RPMI8226 (cell line): ENCODE data around the gene MROH2A.

Experiments
- DNase-seq: peaks from one replicate; pipeline ENCODE4 v3.0.0-alpha.2; 2015

MROH2A gene

DNA sequence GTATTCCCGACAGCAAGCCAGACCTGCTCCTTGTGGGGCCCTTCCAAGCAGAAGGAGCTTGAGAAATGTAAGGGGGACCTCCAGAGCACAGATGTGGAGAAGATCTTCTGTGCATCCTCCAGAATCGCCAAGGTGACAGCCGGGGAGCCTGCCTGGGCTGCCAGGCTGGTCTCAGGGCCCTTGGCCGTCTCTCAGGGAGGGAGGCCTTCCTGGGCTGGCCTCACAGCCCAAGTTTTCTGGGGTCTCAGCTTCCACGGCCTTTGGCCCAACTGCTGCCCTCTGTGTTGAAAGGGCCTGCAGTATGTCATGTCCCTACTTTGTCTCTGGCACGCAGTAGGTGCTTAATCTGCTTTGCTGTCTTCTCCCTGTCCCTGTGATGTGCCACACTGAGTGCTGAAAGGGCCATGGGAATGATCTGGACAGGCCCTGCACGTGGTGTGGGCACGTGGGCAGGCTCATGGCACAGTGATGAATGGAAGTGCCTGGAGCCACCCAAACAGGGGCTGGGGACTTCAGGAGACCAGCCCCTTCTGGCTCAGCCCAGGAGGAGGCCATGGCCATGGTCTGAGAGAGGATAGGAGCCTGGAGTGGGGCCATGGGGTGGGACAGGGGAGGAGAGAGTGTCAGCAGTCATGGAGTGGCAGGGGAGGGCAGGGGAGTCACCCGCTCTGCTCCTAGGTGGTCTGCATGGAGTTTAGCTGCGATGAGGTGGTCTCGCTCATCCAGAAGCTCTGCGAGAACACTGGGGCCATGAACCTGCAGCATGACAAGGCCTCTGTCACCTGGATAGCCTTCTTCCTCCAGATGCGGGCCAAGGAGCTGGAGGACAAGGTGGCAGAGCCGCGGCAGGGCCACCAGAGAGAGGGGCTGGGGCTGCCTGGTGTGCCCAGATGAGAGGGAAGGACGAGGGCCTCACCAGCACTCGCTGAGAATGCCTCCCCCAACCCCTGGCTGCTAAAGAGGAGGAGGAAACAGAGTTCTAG, 40.8 kb downstream of the MROH2A start:
- DNase-seq, result no peak

- no peak for DNase-seq
Measured at GRCh38 chr2:233819884-233820773, 42.0 kb downstream of the MROH2A start.

GRCh38 chr2:233820774-233821105, 42.6 kb downstream of the MROH2A start:
- DNase-seq, result no peak

GRCh38 chr2:233821196-233821595, 43.1 kb downstream of the MROH2A start:
- DNase-seq, result no peak

GRCh38 chr2:233821709-233822100, 43.6 kb downstream of the MROH2A start:
- no peak for DNase-seq

DNA sequence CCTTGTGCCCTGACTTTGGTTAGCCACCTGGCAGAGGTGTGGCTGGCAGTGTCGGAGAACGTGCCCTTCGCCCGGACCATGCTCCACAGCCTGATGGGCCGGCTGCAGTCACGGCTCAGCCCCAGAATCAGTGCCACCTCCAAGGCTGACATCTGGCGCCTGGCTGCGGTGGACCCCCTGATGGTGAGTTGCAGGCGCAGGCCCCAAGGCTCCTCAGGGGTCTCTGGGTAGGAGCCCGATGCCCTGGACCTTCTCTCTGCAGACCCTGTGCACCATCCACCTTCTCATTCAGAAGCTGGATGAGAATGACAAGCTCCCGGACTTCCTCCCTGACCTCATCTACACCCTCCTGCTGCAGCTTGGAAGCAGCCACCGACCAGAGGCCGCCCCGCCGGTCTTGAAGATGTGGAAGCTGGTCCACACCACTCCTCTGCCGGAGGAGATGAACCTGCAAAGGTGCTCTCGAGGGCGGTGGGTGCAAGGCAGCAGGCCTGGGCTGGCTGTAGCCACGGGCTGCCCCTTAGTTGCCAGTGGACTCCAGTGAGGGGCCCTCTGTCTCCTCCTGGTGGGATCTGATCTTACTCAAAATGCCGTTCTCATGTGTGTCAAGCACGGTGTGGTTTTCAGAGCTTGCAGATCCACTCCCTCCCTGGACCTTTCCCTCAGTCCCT, 44.1 kb downstream of the MROH2A start:
- DNase-seq, result no peak

DNA sequence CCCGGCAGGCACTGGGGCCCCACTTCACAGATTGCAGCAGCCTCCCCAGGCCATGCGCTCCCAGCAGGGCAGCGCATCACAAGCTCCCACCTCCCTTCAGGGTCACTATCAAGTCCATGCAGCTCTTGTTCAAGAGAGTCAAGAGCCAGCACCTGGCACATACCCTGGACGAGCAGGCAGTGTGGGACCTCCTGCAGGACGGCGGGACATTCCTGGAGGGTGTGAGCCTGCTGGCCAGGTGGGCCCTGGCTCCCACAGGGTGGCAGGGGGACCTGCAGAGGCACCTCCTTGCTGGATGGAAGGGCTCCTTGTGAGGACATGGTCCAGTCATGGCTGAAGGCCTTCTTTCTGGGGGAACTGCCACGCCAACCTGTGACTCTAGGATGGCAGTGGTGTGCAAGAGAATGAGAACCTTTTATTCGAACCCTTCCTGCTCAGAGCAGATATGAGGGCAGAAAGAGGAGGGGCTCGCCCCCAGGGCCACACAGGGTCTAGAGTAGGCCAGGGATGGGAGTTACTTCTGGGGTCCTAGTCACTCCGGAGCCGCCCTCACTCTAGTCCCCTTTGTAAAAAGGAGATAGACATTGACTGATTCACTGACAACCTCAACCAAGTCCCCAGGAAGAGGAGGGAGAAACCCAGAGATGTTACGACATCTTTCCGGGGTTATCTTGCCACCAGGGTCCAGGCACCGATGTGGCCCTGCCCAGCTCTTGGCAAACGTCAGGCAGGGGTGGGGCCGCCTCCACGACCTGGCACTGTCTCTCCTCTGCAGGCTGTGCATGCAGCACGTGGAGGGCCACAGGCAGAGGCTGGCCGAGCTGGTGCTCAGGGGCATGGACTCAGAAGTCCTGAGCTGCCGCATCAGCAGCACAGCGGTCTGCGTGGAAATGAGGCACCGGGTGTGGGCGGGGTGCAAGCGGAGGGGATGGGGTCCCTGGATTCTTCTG, 44.9 kb downstream of the MROH2A start:
- DNase-seq, result no peak

GRCh38 chr2:233823731-233824121, 45.6 kb downstream of the MROH2A start:
- no peak for DNase-seq

DNA sequence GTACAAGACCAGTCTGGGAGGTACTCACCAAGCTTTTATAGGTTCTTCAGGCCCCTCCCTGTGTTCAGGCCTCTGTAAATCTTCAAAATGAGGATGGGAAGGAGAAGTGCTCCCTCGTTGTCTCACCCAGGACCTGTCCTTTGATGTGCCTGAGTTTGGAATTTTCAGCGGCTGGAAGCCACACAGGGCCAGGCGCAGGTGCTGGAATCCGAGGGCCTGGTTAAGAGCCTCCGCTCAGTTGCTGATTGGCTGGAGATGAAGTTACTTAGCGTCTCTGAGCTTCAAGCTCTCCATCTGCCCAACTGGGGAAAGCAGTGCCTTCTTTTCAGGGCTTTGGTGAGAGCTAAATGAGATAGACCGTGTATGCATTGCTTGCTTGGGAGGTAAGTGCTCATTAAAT, 46.2 kb downstream of the MROH2A start:
- no peak for DNase-seq

DNA sequence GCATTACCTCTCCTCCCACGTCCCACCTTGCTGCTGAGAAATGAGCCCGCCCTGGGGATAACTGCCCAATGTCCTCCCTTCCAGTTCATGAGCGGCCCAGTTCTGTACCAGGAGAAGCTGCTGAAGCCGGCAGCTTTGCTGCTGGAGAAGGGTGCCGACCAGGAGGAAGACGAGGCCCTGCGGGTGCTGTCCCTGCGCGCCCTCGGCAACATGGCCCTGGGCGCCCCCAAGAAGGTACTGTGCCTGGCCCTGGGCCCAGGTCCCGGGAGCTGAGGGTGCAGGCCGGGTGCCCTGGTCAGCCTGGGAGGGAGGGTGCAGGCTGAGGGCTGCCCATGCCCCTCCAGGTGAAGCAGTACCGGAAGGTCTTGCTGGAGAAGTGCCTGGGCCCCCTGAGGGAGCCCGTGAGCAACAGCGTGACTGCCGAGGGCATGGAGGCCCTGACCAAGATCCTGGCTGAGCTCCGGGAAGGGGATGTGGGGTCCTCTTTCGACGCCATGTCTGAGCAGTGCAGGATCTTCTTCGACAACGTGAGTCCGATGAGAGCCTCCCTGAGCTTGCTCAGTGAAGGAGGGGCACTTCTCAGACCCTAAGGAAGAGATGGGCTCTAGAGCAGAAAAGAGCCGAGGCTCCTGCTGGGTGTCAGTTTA, 50.5 kb downstream of the MROH2A start:
- DNase-seq, result no peak

- no peak for DNase-seq
Measured at GRCh38 chr2:233829193-233830110, 51.3 kb downstream of the MROH2A start.

DNA sequence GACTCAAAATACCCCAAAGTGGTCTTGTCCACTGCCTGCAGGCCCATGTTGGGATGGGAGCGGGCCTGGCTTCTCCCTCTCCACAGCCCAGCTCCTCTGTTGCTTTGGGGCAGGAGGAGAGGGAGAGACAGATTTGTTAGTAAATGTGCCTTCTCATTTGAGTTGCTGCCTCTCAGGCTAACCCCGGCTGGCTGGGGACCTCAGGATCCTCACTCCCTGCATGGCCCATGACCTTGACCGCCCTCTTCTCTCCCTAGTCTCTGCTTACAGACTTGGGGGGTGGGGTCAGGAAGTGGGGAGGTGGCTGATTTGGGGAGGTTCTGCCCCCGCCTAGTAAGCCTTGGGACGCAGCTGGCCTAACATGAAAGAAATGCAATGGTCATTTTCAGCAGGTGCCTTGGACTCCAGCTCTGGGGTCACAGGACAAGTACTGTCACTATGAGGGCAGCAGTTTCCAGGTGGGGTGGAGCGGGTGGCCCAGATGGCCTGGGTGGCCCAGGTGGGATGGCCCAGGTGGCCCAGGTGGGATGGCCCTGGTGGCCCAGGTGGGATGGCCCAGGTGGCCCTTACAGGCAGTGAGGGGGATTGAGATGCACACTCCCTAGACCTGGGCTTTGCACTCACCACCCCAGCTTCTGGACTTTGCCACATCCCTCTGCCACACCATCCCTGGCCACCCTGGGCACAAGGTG, 52.1 kb downstream of the MROH2A start:
- no peak for DNase-seq

DNA sequence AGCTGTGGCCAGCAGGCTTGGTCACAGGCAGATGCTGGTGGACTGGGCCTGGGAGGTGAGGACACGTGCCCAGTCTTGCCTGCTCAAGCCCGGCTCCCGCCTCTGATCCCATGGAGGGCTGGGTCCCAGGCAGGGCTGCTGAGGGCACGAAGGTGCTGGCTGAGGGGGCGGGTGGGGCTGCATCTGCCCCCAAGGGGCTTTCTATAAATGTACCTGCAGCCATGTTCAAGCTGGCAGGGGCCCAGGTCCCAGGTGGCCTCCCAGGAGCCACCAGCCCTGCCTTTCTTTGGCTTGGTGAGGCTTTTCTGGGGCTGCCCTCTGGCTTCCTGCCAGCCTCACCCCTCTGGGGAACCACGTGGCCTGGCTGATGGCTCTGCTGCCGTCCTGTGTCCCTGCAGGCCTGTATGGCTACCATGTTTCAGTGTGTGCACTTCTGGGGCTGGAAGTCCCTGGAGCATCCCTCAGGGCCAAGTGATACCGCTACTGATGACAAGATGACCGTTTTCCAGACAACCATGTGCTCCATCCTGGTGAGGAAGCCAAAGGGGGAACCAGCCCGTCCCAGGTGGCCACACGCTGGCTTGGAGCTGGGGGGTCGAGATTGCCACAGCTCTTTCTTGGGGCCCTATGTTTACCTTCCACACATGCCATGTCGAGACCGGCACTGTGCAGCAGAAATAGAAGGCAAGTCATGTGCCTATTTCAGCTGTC, 53.0 kb downstream of the MROH2A start:
- peak; percentile 69 for DNase-seq

- no peak for DNase-seq
Measured at GRCh38 chr2:233831861-233832260, 53.7 kb downstream of the MROH2A start.

DNA sequence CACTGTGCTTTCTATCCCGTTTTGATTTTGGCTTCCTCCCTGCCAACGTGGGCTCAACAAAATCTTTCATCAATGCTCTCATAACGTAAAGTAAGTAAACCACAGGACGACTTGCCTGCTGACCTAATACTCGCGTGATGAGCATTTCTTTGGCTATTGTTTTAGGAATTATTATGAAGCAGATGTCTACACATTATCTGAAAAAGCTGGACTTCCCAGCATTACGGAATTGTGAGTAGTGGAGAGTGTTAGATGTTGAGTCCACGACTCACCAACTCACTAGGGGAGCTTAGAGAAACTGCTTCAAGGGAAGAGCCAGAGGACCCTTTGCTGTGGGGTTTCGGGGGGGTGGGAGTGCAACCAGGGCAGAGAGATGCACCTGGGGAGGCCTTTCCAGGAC, 54.3 kb downstream of the MROH2A start:
- DNase-seq, result no peak

- DNase-seq, result no peak
Measured at GRCh38 chr2:233832869-233833311, 54.8 kb downstream of the MROH2A start.

- DNase-seq, result no peak
Measured at GRCh38 chr2:233833345-233833744, 55.2 kb downstream of the MROH2A start.

DNA sequence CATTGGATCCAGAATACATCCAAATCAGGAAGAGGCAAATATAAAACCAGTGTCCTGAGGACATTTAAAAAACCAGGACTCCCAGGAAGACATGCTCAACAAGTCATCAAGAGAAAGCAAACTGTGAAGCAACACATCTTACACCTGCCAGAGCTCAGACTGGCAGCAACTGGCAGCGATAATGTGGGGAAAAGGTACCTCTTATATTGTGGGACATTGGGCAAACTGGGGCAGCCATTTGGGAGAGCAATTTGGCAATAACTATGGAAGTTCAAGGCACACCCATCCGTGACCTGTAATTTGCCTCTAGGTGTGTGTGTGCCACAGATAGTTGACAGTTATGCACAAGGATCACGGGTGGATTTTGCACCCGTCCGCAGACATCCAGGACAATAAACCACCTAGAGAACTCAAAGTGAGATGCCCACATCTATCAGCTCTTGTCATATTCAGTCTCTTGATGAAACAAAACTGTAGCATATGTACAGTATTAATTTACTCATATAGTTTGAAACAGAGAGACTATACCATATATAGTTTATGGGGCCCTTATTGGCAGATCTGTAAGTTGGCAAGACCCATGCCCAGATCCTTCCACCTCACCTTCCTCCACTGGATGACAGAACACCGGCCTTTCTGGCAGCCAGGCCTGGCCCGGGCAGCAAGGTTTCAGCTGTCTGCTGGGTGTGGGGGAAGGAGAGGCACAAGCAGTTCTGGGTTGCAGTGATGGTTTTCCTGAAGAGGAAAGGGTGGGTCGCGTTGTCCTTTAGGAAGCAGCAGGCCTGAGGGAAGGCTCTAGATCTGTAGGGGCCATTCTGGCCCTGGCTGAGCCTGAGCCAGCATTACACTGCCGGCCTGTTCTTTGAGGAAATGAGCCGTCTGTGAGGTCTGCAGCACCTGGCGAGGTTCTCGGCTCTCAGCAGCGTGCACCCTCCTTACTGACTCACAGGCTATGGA, 57.4 kb downstream of the MROH2A start:
- DNase-seq, result no peak
